H9 (cell line): ENCODE measurements around the gene ZNF471. TPM values are rescaled to one million over a fixed set of nuclear protein-coding genes. Genes with fewer than 3 reads are reported as not detected.
A peak's percentile ranks its signal among the peaks of the same experiment; 100 is the strongest.

Source experiments
- DNase-seq: peaks from one replicate; pipeline ENCODE4 v3.0.0-alpha.2; 2017
- H2AFZ ChIP-seq: one replicate; pipeline ENCODE4 v1.6.1; 2013; ENCODE audit warnings: mild to moderate bottlenecking, low read length, control low read depth, moderate library complexity
- H2AK5ac ChIP-seq: 2 replicates; pipeline ENCODE4 v1.6.1; 2013; ENCODE audit warnings: low read length, control low read depth, mixed read lengths; ENCODE audit not compliant: insufficient read length
- H2BK120ac ChIP-seq: one replicate; pipeline ENCODE4 v1.6.1; 2013; ENCODE audit warnings: low read depth, mild to moderate bottlenecking, low read length, control low read depth, inconsistent platforms; ENCODE audit not compliant: poor library complexity, severe bottlenecking
- H2BK12ac ChIP-seq: 2 replicates; pipeline ENCODE4 v1.6.1; 2013; ENCODE audit warnings: low read length, control low read depth, mixed read lengths, low read depth; ENCODE audit not compliant: insufficient read length
- H2BK15ac ChIP-seq: 2 replicates; pipeline ENCODE4 v1.6.1; 2013; ENCODE audit warnings: low read depth, low read length, control low read depth
- H2BK20ac ChIP-seq: one replicate; pipeline ENCODE4 v1.6.1; 2013; ENCODE audit warnings: low read depth, mild to moderate bottlenecking, low read length, control low read depth, inconsistent platforms; ENCODE audit not compliant: poor library complexity, severe bottlenecking
- H2BK5ac ChIP-seq: 2 replicates; pipeline ENCODE4 v1.6.1; 2013; ENCODE audit warnings: low read length, control low read depth, mixed read lengths; ENCODE audit not compliant: insufficient read length
- H3K14ac ChIP-seq: 2 replicates; pipeline ENCODE4 v1.6.1; 2013; ENCODE audit warnings: low read length, control low read depth; ENCODE audit not compliant: insufficient read depth
- H3K18ac ChIP-seq: 2 replicates; pipeline ENCODE4 v1.6.1; 2013; ENCODE audit warnings: low read depth, mild to moderate bottlenecking, mixed read lengths, low read length, control low read depth; ENCODE audit not compliant: insufficient read length
- H3K23ac ChIP-seq: 2 replicates; pipeline ENCODE4 v1.6.1; 2013; ENCODE audit warnings: low read length, control low read depth, mixed read lengths, low read depth; ENCODE audit not compliant: insufficient read length
- H3K23me2 ChIP-seq: 2 replicates; pipeline ENCODE4 v1.6.1; 2013; ENCODE audit warnings: low read depth, mild to moderate bottlenecking, mixed read lengths, low read length, control low read depth; ENCODE audit not compliant: insufficient read length, poor library complexity, severe bottlenecking
- H3K27ac ChIP-seq: 2 replicates; pipeline ENCODE4 v1.5.1; 2013; ENCODE audit warnings: low read length, control low read depth, mixed read lengths, low read depth; ENCODE audit not compliant: insufficient read length
- H3K27me3 ChIP-seq: 2 replicates; pipeline ENCODE4 v1.6.1; 2013; ENCODE audit warnings: low read length, control low read depth, inconsistent platforms; ENCODE audit not compliant: insufficient read depth
- H3K4ac ChIP-seq: 2 replicates; pipeline ENCODE4 v1.6.1; 2013; ENCODE audit warnings: low read depth, mild to moderate bottlenecking, control low read depth, inconsistent platforms, low read length, moderate library complexity
- H3K4me1 ChIP-seq: 2 replicates; pipeline ENCODE4 v1.6.1; 2013; ENCODE audit warnings: low read length, control low read depth, inconsistent platforms; ENCODE audit not compliant: insufficient read depth
- H3K4me2 ChIP-seq: 2 replicates; pipeline ENCODE4 v1.6.1; 2013; ENCODE audit warnings: low read length, control low read depth, mixed read lengths; ENCODE audit not compliant: insufficient read length, insufficient read depth
- H3K56ac ChIP-seq: 2 replicates; pipeline ENCODE4 v1.6.1; 2013; ENCODE audit warnings: low read depth, mild to moderate bottlenecking, mixed read lengths, low read length, control low read depth; ENCODE audit not compliant: insufficient read length
- H3K79me1 ChIP-seq: 2 replicates; pipeline ENCODE4 v1.6.1; 2013; ENCODE audit warnings: low read depth, mild to moderate bottlenecking, moderate library complexity, low read length, control low read depth, inconsistent platforms; ENCODE audit not compliant: insufficient read depth, poor library complexity, severe bottlenecking
- H3K79me2 ChIP-seq: 2 replicates; pipeline ENCODE4 v1.6.1; 2013; ENCODE audit warnings: low read length, control low read depth, inconsistent platforms; ENCODE audit not compliant: insufficient read depth
- H3K9ac ChIP-seq: 2 replicates; pipeline ENCODE4 v1.6.1; 2013; ENCODE audit warnings: low read length, control low read depth, mixed read lengths; ENCODE audit not compliant: insufficient read length; ENCODE audit errors: extremely low read depth
- H3K9me3 ChIP-seq: one replicate; pipeline ENCODE4 v1.6.1; 2013; ENCODE audit warnings: low read depth, low read length, inconsistent platforms; ENCODE audit not compliant: control insufficient read depth
- H3T11ph ChIP-seq: one replicate; pipeline ENCODE4 v1.6.1; 2013; ENCODE audit warnings: mild to moderate bottlenecking, low read length, control low read depth, inconsistent platforms
- H4K20me1 ChIP-seq: one replicate; pipeline ENCODE4 v1.6.1; 2013; ENCODE audit not compliant: control insufficient read depth, insufficient read length, insufficient read depth
- H4K5ac ChIP-seq: 2 replicates; pipeline ENCODE4 v1.6.1; 2013; ENCODE audit warnings: low read depth, mild to moderate bottlenecking, mixed read lengths, low read length, control low read depth; ENCODE audit not compliant: insufficient read length
- H4K8ac ChIP-seq: replicated peaks from 2 replicates; pipeline ENCODE4 v1.6.1; 2013; ENCODE audit warnings: low read length, control low read depth, mixed read lengths, low read depth; ENCODE audit not compliant: insufficient read length
- H4K91ac ChIP-seq: 2 replicates; pipeline ENCODE4 v1.6.1; 2013; ENCODE audit warnings: low read depth, mild to moderate bottlenecking, moderate library complexity, mixed read lengths, low read length, control low read depth; ENCODE audit not compliant: insufficient read length
- H3K27ac Mint-ChIP-seq, 3 experiments: 2 replicates in 2 of 3; 3 replicates in 1 of 3; pipeline ENCODE4 v1.8.0; 2020 to 2021; ENCODE audit warnings: mixed read lengths in 3 of 3, mild to moderate bottlenecking in 1 of 3, moderate library complexity in 1 of 3
- H3K27me3 Mint-ChIP-seq: 2 replicates; pipeline ENCODE4 v1.8.0; 2021; ENCODE audit warnings: low read depth, mild to moderate bottlenecking, moderate library complexity, mixed read lengths
- H3K36me3 Mint-ChIP-seq, 3 experiments: 2 replicates in 2 of 3; 3 replicates in 1 of 3; pipeline ENCODE4 v1.8.0; 2020 to 2021; ENCODE audit warnings: low read depth in 3 of 3, mixed read lengths in 3 of 3; ENCODE audit not compliant: insufficient read depth in 1 of 3
- H3K4me1 Mint-ChIP-seq, 2 experiments: 2 replicates each; pipeline ENCODE4 v1.8.0; 2020; ENCODE audit warnings: mixed read lengths in 2 of 2
- H3K4me3 Mint-ChIP-seq, 2 experiments: 2 replicates in 1 of 2; 3 replicates in 1 of 2; pipeline ENCODE4 v1.8.0; 2020 to 2021; ENCODE audit warnings: mild to moderate bottlenecking in 2 of 2, mixed read lengths in 2 of 2, moderate library complexity in 1 of 2
- H3K9me3 Mint-ChIP-seq, 2 experiments: 2 replicates in 1 of 2; 3 replicates in 1 of 2; pipeline ENCODE4 v1.8.0; 2020; ENCODE audit warnings: mild to moderate bottlenecking in 2 of 2, mixed read lengths in 2 of 2, moderate library complexity in 1 of 2
- CTCF ChIP-seq: fragments of 200-600 bp; sonication (generic); conservative IDR thresholded peaks from 3 replicates; pipeline ENCODE4 v1.8.0; 2021; ENCODE audit warnings: antibody characterized with exemption, mild to moderate bottlenecking
- WGBS: extraction: QIAGEN DNeasy Blood & Tissue Kit; methylation state at CpG from one replicate; pipeline ENCODE4 v1.1.7; 2013; ENCODE audit warnings: missing lambda C conversion rate, low lambda C conversion rate, mixed read lengths; ENCODE audit not compliant: insufficient read length; ENCODE audit errors: extremely low coverage; 5-methylcytosine and 5-hydroxymethylcytosine counted together
- total RNA-seq: library from RNA; stranded (reverse); gene quantifications from 2 replicates; pipeline ENCODE4 v1.2.1, GENCODE V29; 2021

Gene ZNF471
- total RNA-seq, 1 experiment from 2014 or later = not detected

GRCh38 chr19:56537442-56537841 lies 29.8 kb downstream of the ZNF471 start:
- no peak overlapping the region for H2BK15ac ChIP-seq
- H3K27me3 Mint-ChIP-seq = peaks cover 8% of the 10 kb centered on the region
- H3K9me3 Mint-ChIP-seq = peaks cover 81 to 86% of the 10 kb centered on the region in 2 experiments
- no peak overlapping the region for H2AFZ ChIP-seq
- H3K14ac ChIP-seq = no peak overlapping the region
- H4K91ac ChIP-seq = no peak overlapping the region
- no peak for TF ChIP-seq CTCF
- H3K23me2 ChIP-seq = peaks cover 7% of the 10 kb centered on the region
- no peak overlapping the region for H4K5ac ChIP-seq
- H3K9me3 ChIP-seq = peaks cover 38% of the 10 kb centered on the region
- H2BK120ac ChIP-seq = no peak overlapping the region
- peak overlapping the region; percentile 80 to 81 for H3K4me3 Mint-ChIP-seq
- no peak overlapping the region for H3K56ac ChIP-seq
- no CpG with 5 or more reads among the region's 3 CpGs for WGBS
- no peak overlapping the region for H3K27ac ChIP-seq
- no peak overlapping the region for H3K27ac Mint-ChIP-seq
- no peak overlapping the region for H3K23ac ChIP-seq
- H3K79me1 ChIP-seq = no peaks in the 10 kb centered on the region
- H3K36me3 Mint-ChIP-seq = peaks cover 25 to 31% (median 28%) of the 10 kb centered on the region in 3 experiments
- no peak overlapping the region for H3K18ac ChIP-seq
- H3K27me3 ChIP-seq = no peaks in the 10 kb centered on the region
- no peak overlapping the region for H3T11ph ChIP-seq
- H3K4me2 ChIP-seq = peak overlapping the region; percentile 70
- no peak overlapping the region for H3K4ac ChIP-seq
- H3K4me1 ChIP-seq = no peaks in the 10 kb centered on the region; the same call in 1 of the 2 replicates
- H4K20me1 ChIP-seq = no peaks in the 10 kb centered on the region
- no peak overlapping the region for H2BK5ac ChIP-seq
- H2AK5ac ChIP-seq = no peak overlapping the region
- no peak overlapping the region for H4K8ac ChIP-seq
- no peaks in the 10 kb centered on the region; a peak in 1 of 4 replicates for H3K4me1 Mint-ChIP-seq
- no peak for DNase-seq
- no peak overlapping the region for H3K9ac ChIP-seq
- H3K79me2 ChIP-seq = no peaks in the 10 kb centered on the region
- H2BK20ac ChIP-seq = no peak overlapping the region
- H2BK12ac ChIP-seq = no peak overlapping the region
